CD1c-positive myeloid dendritic cell (primary cell): Measurements from ENCODE around the gene DISC1.
"Not testable (repeated sequence)": the region's sequence is repeated elsewhere in the genome, so short reads cannot be mapped to it uniquely, and the experiment has no call there.

Experiments used
- DNase-seq: peaks from one replicate; pipeline ENCODE4 v3.0.0-alpha.2; 2016; ENCODE audit errors: extremely low spot score

Gene DISC1

GRCh38 chr1:231626535-231626950 is at the start of gene DISC1:
TSS of gene DISC1 (plus strand) at chr1:231626790. CDS start at chr1:231626868, 78 bp downstream.
- DNase-seq, result peak; percentile 94

- no peak for DNase-seq
These were observed 49.5 kb upstream of the DISC1 start for GRCh38 chr1:231576804-231577718.

GRCh38 chr1:231580874-231581273 is 45.7 kb upstream of the DISC1 start:
- DNase-seq, result no peak

- DNase-seq, result no peak
These were observed 44.7 kb upstream of the DISC1 start for GRCh38 chr1:231581859-231582258.

DNA sequence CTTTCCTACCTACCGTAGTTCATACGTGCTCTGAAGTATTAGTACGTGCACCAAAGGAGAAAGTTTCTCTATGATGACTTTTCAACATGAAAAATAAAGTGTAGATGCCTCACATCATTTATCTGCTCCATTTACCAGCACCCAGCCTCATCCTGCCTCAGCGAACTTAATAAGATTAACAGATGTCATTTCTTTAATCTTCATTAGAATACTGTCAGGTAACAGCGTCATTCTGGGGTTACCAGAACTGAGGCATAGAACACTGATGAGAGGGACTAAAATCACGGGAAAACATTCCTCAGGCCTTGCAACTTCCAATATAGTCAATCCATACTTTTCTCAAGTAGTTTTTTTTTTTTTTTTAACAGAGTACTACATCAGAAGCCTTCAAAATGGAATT is 43.2 kb upstream of the DISC1 start:
- DNase-seq, result no peak

DNA sequence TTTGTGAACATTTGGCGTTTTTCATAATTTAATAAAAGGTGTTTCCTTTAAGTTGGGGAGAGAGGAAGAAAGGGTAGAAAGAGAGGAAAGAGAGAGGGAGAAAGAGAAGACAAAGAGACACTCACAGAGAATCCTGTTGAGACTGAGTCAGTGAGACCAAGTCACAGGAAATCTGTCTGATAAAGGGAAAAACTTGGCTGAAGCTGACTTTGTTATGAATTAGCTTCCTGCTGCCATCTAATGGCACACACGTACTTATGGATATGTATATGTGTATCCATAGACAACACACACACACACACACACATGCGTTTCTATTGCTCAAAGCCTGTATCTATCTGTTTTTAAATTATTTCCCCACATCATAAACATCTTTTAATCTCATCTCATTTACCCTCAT is 42.5 kb upstream of the DISC1 start:
- no peak for DNase-seq

- DNase-seq, result no peak
These were observed 41.7 kb upstream of the DISC1 start for GRCh38 chr1:231584921-231585320.

DNA sequence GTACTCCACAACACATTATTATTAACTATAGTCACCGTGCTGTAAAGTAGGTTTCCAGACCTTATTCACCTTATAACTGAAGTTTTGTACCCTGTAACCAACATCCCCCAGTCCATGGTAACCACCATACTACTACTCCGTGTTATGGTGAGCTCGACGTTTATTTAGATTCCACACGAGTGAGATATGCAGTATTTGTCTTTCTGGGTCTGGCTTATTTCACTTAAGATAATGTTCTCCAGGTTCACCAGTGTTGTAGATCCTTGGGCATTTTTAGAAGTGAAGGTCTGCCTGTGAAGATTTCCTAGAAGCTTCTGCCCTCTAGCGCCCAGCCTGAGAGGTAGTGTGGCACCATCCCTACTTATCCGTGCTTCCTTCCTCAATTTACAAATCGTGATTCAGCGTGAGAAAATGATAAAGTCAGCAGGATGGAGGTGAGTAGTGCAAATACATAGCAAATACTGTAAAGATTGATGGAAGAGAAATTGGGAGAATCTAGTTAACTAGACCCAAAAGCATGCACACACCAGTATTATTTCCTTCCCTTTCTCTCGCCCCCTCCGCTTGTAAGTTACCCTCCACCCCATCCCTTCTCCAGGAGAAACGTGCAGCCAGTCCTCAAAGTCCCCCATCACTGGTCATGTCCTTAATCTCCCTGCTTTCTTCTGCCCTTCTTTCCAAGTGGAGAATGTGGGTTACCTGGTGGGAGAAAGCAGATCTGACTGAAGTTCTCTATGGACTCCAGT is 36.0 kb upstream of the DISC1 start:
- DNase-seq, result peak; percentile 64

DNA sequence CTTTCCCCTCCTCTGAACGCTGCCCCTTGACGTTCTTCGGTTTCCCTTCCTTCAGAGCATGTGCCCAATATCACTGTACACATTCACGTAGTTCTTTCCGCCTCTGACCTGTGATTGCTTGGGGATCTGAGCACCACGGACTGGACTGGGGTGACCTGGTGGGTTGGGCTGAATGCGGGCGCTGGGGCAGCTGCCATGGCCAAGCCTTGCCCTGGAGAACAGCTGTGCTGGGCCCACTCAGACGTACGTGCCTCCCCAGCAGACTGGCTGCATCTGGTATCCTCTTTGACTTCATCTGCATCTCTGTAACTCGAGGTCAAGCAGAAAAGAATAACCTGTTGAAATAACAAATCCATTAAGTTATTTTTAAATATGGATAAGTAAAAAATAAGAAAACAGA is 35.1 kb upstream of the DISC1 start:
- no peak for DNase-seq

DNA sequence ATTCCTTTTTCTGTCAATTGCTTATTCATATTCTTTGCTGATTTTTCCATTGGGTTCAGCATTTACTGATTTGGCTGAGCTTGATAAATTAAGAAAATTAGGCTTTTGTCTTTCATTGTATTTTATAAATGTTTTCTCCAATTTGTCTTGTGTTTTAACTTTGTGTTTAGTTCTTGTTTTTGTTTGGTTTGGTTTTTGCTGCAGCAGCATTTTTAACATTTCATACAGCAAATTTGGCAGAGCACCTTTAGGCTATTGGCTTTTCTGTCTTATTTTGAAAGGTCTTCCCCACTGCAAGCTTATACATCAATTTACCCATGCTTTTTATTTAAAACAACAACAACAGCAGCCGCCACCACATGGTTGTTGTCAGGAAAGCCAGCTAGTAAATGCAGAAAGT is 33.8 kb upstream of the DISC1 start:
- DNase-seq, result no peak

DNA sequence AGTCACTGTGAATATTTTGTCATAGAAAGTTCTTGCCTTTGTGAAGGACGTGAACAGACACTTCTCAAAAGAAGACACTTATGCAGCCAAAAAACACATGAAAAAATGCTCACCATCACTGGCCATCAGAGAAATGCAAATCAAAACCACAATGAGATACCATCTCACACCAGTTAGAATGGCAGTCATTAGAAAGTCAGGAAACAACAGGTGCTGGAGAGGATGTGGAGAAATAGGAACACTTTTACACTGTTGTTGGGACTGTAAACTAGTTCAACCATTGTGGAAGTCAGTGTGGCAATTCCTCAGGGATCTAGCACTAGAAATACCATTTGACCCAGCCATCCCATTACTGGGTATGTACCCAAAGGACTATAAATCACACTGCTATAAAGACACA is 33.3 kb upstream of the DISC1 start:
- not testable (repeated sequence) for DNase-seq

GRCh38 chr1:231594123-231594522 is 32.5 kb upstream of the DISC1 start:
- DNase-seq, result no peak

DNA sequence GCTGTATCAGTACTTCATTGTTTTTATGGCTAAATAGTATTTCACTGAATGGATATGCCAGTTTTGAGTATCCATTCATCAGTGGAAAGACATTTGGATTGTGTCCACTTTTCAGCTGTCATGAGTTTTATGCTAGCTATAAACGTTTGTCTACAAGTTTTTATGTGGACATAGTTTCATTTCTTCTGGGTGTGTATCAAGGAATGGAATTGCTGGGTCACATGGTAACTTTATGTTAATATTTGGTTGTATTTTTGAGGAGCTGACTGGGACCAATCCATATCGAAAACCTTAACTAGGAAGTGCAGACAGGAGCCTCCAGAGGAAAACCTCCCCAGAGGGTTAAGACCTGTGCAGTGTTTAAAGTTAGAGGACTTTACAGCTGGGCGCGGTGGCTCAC is 31.8 kb upstream of the DISC1 start:
- no peak for DNase-seq

- DNase-seq, result no peak
These were observed 30.2 kb upstream of the DISC1 start for GRCh38 chr1:231596337-231596791.

- DNase-seq, result no peak
These were observed 28.6 kb upstream of the DISC1 start for GRCh38 chr1:231597971-231598370.

- DNase-seq, result no peak
These were observed 26.1 kb upstream of the DISC1 start for GRCh38 chr1:231600458-231600976.

GRCh38 chr1:231601824-231602672 is 24.5 kb upstream of the DISC1 start:
- no peak for DNase-seq

DNA sequence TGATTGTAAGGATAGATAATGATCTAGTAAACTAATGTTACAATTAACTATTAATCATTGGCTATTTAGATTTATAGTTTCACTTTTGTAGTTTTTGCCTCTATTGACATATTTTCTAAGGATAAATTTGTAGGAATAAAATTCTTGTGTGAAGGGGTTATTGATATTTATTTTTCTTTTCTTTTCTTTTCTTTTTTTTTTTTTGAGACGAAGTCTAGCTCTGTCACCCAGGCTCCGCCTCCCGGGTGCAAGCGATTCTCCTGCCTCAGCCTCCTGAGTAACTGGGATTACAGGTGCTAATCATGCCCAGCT is 24.0 kb upstream of the DISC1 start:
- no peak for DNase-seq

DNA sequence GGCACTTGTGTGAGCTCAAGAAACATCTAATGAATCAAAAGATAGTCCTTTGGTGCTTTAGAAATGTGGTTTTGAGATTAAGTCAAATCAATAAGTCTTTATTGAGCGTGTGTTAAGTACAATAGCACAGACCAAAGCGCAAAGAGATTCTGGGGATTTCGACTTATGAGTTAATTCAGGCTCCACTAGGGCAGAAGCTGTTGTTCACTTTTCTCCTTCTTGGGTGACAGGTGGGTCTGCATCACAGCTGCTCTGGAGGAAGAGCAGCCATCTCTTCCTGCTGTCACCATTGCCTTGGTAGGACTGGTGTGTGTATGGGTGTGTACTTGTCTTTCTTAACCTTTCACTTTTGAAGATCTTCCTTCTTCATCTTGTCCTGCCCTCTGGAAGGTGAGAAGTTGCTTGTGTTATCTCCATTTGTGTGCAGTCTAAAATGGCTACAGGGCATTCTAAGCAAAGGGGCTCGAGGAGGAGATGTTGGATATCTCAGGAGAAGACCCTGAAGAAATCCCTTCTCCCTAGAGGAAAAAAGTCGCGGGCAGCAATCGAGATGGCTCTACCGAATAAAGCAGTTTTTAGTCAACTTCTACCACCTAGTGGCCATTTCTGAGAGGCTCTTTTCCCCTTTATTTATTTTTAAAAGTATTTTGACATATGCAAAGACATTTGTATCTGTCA is 22.9 kb upstream of the DISC1 start:
- DNase-seq, result peak; percentile 70

DNA sequence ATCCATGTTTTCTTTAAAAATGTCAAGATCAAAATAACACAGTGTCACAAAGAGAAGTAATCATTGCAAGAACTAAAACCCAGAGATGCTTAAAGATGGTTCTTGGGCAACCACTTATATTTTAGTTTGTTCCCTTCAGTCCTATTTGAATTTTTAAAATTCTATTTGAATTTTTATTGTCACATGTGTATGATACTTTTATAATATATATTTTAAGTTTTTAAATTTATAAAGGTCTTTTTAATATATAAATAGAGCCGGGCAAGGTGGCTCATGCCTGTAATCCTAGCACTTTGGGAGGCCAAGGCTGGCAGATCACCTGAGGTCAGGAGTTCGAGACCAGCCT is 22.3 kb upstream of the DISC1 start:
- DNase-seq, result no peak
